Fibroblast of mammary gland (primary cell): ENCODE measurements around the gene VSIG10L2.

Experiments used
- DNase-seq: peaks from one replicate; pipeline ENCODE4 v3.0.0-alpha.2; 2010; ENCODE audit warnings: low read depth
- H3K4me3 ChIP-seq: 2 replicates; pipeline ENCODE4 v1.5.1; 2011; ENCODE audit warnings: low read depth, mild to moderate bottlenecking, low read length, moderate library complexity; ENCODE audit not compliant: control insufficient read depth
- CTCF ChIP-seq: conservative IDR thresholded peaks from 2 replicates; pipeline ENCODE4 v1.5.1; 2011; ENCODE audit warnings: low read depth, low read length, inconsistent platforms; ENCODE audit not compliant: control insufficient read depth, insufficient read depth

VSIG10L2 gene

GRCh38 chr11:125923012-125923579 is 22.7 kb upstream of the VSIG10L2 start:
- no peak overlapping the region for H3K4me3 ChIP-seq
- DNase-seq: peak; percentile 75
- peak; percentile 90 for TF ChIP-seq CTCF

- no peak for DNase-seq
- no peak for TF ChIP-seq CTCF
Observed at GRCh38 chr11:125923633-125924032, 22.2 kb upstream of the VSIG10L2 start.

GRCh38 chr11:125924384-125925007 is 21.3 kb upstream of the VSIG10L2 start:
- TF ChIP-seq CTCF: no peak
- DNase-seq: no peak

More at GRCh38 chr11:125923633-125924032, 22.2 kb upstream of the VSIG10L2 start:
- no peak overlapping the region for H3K4me3 ChIP-seq

GRCh38 chr11:125925247-125925740 is 20.6 kb upstream of the VSIG10L2 start:
- no peak for TF ChIP-seq CTCF
- no peak overlapping the region for H3K4me3 ChIP-seq
- no peak for DNase-seq

More at GRCh38 chr11:125924384-125925007, 21.3 kb upstream of the VSIG10L2 start:
- no peak overlapping the region for H3K4me3 ChIP-seq

GRCh38 chr11:125925804-125926203 is 20.0 kb upstream of the VSIG10L2 start:
- no peak for DNase-seq
- no peak for TF ChIP-seq CTCF
- no peak overlapping the region for H3K4me3 ChIP-seq

GRCh38 chr11:125926682-125927081 is 19.2 kb upstream of the VSIG10L2 start:
- no peak overlapping the region for H3K4me3 ChIP-seq
- DNase-seq: no peak
- TF ChIP-seq CTCF: no peak
